GM12878 (cell line): ENCODE data around the gene RBL2. TPM values are rescaled to one million over a fixed set of nuclear protein-coding genes. Genes with fewer than 3 reads are reported as not detected.

ENCODE experiments used
- ATAC-seq: fragments of 200-7000 bp; cut with Tn5 transposase; 3 replicates; pipeline ENCODE4 v1.9.1; 2020; ENCODE audit warnings: mild to moderate bottlenecking, moderate library complexity
- BruUV-seq: library from RNA; stranded (reverse); fragments of 400-500 nt; replicated peaks from 2 replicates; lab custom pipeline; 2021; lab: Mats Ljungman, UMichigan
- CTCF ChIA-PET: fragments of 300-600 bp; sonication (Branson Sonifier 250); formaldehyde crosslinking; extraction: SDS; loops from one replicate; lab custom pipeline; 2021; ENCODE audit warnings: inconsistent platforms; lab: Yijun Ruan, JAX
- POLR2A ChIA-PET: fragments of 350-600 bp; formaldehyde crosslinking; extraction: SDS; loops from one replicate; lab custom pipeline; 2021; ENCODE audit warnings: inconsistent platforms; lab: Charles Lee
- RAD21 ChIA-PET: fragments of 300-600 bp; sonication (Branson Sonifier 250); formaldehyde crosslinking; loops from one replicate; lab custom pipeline; 2023; ENCODE audit warnings: antibody characterized with exemption; ENCODE audit not compliant: unreplicated experiment; lab: Charles Lee
- SMC1A ChIA-PET: fragments of 300-600 bp; sonication (Branson Sonifier 250); formaldehyde crosslinking; loops from one replicate; lab custom pipeline; 2023; ENCODE audit not compliant: unreplicated experiment, uncharacterized antibody; lab: Charles Lee
- DNase-seq: peaks from one replicate; pipeline ENCODE4 v3.0.0-alpha.2; 2011; ENCODE audit warnings: low read depth, low spot score
- FAIRE-seq: peaks from 3 replicates; lab custom pipeline; 2011; peaks lifted over from hg19 to GRCh38; lab: Jason Lieb, UNC
- H2AFZ ChIP-seq: 2 replicates; pipeline ENCODE4 v1.6.0; 2011; ENCODE audit warnings: low read depth, low read length, control low read depth; ENCODE audit not compliant: control insufficient read depth
- H3K27ac ChIP-seq: 2 replicates; pipeline ENCODE4 v1.5.1; 2011; ENCODE audit warnings: control low read depth; ENCODE audit not compliant: control insufficient read depth, insufficient read depth
- H3K27me3 ChIP-seq, 2 experiments: replicated peaks in 1 of 2; 2 replicates each; pipeline versions ENCODE4 v1.6.0 to v1.6.1; 2011; ENCODE audit warnings: low read length in 1 of 2; ENCODE audit not compliant: control insufficient read depth in 2 of 2, insufficient read depth in 2 of 2
- H3K36me3 ChIP-seq, 2 experiments: 2 replicates each; pipeline ENCODE4 v1.5.1; 2011; ENCODE audit warnings: low read length in 1 of 2; ENCODE audit not compliant: control insufficient read depth in 2 of 2, insufficient read depth in 2 of 2
- H3K4me1 ChIP-seq: 2 replicates; pipeline ENCODE4 v1.6.1; 2011; ENCODE audit warnings: mild to moderate bottlenecking, low read length, moderate library complexity, mixed read lengths; ENCODE audit not compliant: control insufficient read depth, insufficient read depth
- H3K4me2 ChIP-seq: 2 replicates; pipeline ENCODE4 v1.6.0; 2011; ENCODE audit warnings: control low read depth; ENCODE audit not compliant: control insufficient read depth, insufficient read depth
- H3K4me3 ChIP-seq: fragments of 200-600 bp; sonication (generic); 2 replicates; pipeline ENCODE4 v1.5.1; 2016
- H3K79me2 ChIP-seq: 2 replicates; pipeline ENCODE4 v1.6.0; 2011; ENCODE audit warnings: low read length; ENCODE audit not compliant: control insufficient read depth, insufficient read depth
- H3K9ac ChIP-seq: 2 replicates; pipeline ENCODE4 v1.8.0; 2011; ENCODE audit warnings: low read length, control low read depth, mixed read lengths; ENCODE audit not compliant: control insufficient read depth, insufficient read depth
- H3K9me3 ChIP-seq: replicated peaks from 3 replicates; pipeline ENCODE4 v1.5.1; 2011; ENCODE audit warnings: mild to moderate bottlenecking, low read length; ENCODE audit not compliant: control insufficient read depth, insufficient read depth
- H4K20me1 ChIP-seq: 2 replicates; pipeline ENCODE4 v1.6.0; 2011; ENCODE audit not compliant: control insufficient read depth, insufficient read depth
- ATF7 ChIP-seq: fragments of 450-650 bp; IDR thresholded peaks from 2 replicates; pipeline ENCODE4 v1.6.1; 2016; ENCODE audit warnings: low read depth, mild to moderate bottlenecking
- CUX1 ChIP-seq: IDR thresholded peaks from 2 replicates; pipeline ENCODE4 v1.6.1; 2012; ENCODE audit warnings: improper control_type of control experiment, low read depth, low read length; ENCODE audit not compliant: insufficient replicate concordance
- EP300 ChIP-seq, 2 experiments: fragments of 150-350 bp in 1 of 2; IDR thresholded peaks; 2 replicates each; pipeline ENCODE4 v1.6.1; 2011 to 2012; ENCODE audit warnings: low read depth in 2 of 2, low read length in 2 of 2, borderline replicate concordance in 1 of 2, improper control_type of control experiment in 1 of 2, inconsistent platforms in 1 of 2; ENCODE audit not compliant: control insufficient read depth in 1 of 2
- FOXM1 ChIP-seq: IDR thresholded peaks from 2 replicates; pipeline ENCODE4 v1.6.1; 2012; ENCODE audit warnings: low read depth, mild to moderate bottlenecking, inconsistent platforms, low read length, moderate library complexity
- HDGF ChIP-seq: fragments of 450-650 bp; IDR thresholded peaks from 2 replicates; pipeline ENCODE4 v1.6.1; 2016; ENCODE audit warnings: antibody characterized with exemption
- IRF3 ChIP-seq: fragments of 450-650 bp; IDR thresholded peaks from 2 replicates; pipeline ENCODE4 v1.6.1; 2014; ENCODE audit warnings: mild to moderate bottlenecking
- MTA2 ChIP-seq: fragments of 450-650 bp; IDR thresholded peaks from 2 replicates; pipeline ENCODE4 v1.6.1; 2016; ENCODE audit warnings: low read depth, mild to moderate bottlenecking, moderate library complexity
- MTA3 ChIP-seq: IDR thresholded peaks from 2 replicates; pipeline ENCODE4 v1.6.1; 2012; ENCODE audit warnings: low read length, inconsistent platforms, borderline replicate concordance
- MYB ChIP-seq: fragments of 150-350 bp; IDR thresholded peaks from 2 replicates; pipeline ENCODE4 v1.6.1; 2014; ENCODE audit warnings: mild to moderate bottlenecking, low read depth, low read length, borderline replicate concordance
- PAX8 ChIP-seq: fragments of 450-650 bp; IDR thresholded peaks from 2 replicates; pipeline ENCODE4 v1.6.1; 2017; ENCODE audit warnings: mild to moderate bottlenecking, moderate library complexity
- PML ChIP-seq: IDR thresholded peaks from 2 replicates; pipeline ENCODE4 v1.6.1; 2012; ENCODE audit warnings: low read length, inconsistent platforms
- POLR2A ChIP-seq: IDR thresholded peaks from 2 replicates; pipeline ENCODE4 v1.6.1; 2011; ENCODE audit warnings: low read depth, mild to moderate bottlenecking, low read length
- RCOR1 ChIP-seq: conservative IDR thresholded peaks from 2 replicates; pipeline ENCODE4 v1.6.1; 2012; ENCODE audit warnings: low read depth, low read length, improper control_type of control experiment
- TCF7 ChIP-seq: IDR thresholded peaks from 2 replicates; pipeline ENCODE4 v1.6.1; 2014; ENCODE audit warnings: antibody characterized with exemption, borderline replicate concordance
- WRNIP1 ChIP-seq: IDR thresholded peaks from 2 replicates; pipeline ENCODE4 v1.6.1; 2011; ENCODE audit warnings: low read depth, low read length, improper control_type of control experiment, borderline replicate concordance
- WGBS: methylation state at CpG from one replicate; pipeline ENCODE4 v1.1.6; 2016; ENCODE audit warnings: low lambda C conversion rate; ENCODE audit not compliant: insufficient replicate concordance, insufficient coverage; ENCODE audit errors: missing lambda C conversion rate; 5-methylcytosine and 5-hydroxymethylcytosine counted together
- in situ Hi-C: fragments of 300-500 bp; cut with MboI; formaldehyde crosslinking; loops from 9 replicates; pipeline ENCODE4 v1.14.3; 2018; ENCODE audit warnings: mixed read lengths
- intact Hi-C: fragments of 100-400 bp; cut with micrococcal nuclease; formaldehyde crosslinking; loops from one replicate; pipeline ENCODE4 v1.14.2; 2022; ENCODE audit not compliant: unreplicated experiment
- polyA plus RNA-seq, 11 experiments: library from polyadenylated mRNA; depleted of rRNA in 4 of 11; unstranded in 6 of 11; stranded (reverse) in 5 of 11; fragments of >200 nt; fragmentation: Nextera tagmentation in 4 of 11; fragmentation: Illumina TruSeq in 1 of 11; extraction: Ambion mirVana in 4 of 11; extraction: Trizol in 1 of 11; gene quantifications; 1 replicate in 1 of 11; 2 replicates in 10 of 11; pipeline versions ENCODE4 v1.2.1 to v1.2.3, GENCODE V29; 2011 to 2016; ENCODE audit warnings: inconsistent platforms in 2 of 11, missing spikeins in 2 of 11, low read depth in 1 of 11
- total RNA-seq, 4 experiments: library from RNA; depleted of rRNA in 3 of 4; stranded (reverse); fragments of >200 nt in 3 of 4; fragmentation: Illumina TruSeq in 1 of 4; extraction: Trizol in 1 of 4; gene quantifications; 2 replicates each; pipeline versions ENCODE4 v1.2.1 to v1.2.3, GENCODE V29; 2013 to 2021

Gene RBL2
- total and polyA plus RNA-seq, 10 of the 15 experiments (the other 5 are each of a cell fraction or from before 2014, with no cell fraction given), result 10.0 to 107 (median 39.0) TPM

- SMC1A ChIA-PET, result interaction anchor here (0.6 to 1.0 kb wide), 2 partner anchors 17 to 55 kb away, joined by 3 read pairs; no protein-coding TSS in a partner anchor
- Histone ChIP-seq H3K9ac (no peak overlapping the region), H3K4me2 (no peak overlapping the region), H3K27ac (no peak overlapping the region), H4K20me1 (no peaks in the 10 kb centered on the region), H3K79me2 (no peaks in the 10 kb centered on the region), H3K27me3 (no peaks in the 10 kb centered on the region), H3K9me3 (no peaks in the 10 kb centered on the region), H2AFZ (no peak overlapping the region), H3K4me3 (no peak overlapping the region), H3K36me3 (peaks cover 0 to under 1% of the 10 kb centered on the region in 2 experiments; a peak in 3 of 4 replicates), H3K4me1 (peaks cover 28% of the 10 kb centered on the region)
- BruUV-seq, result no TSS peak
- RAD21 ChIA-PET, result interaction anchor here (0.8 to 1.0 kb wide), 2 partner anchors 50 to 96 kb away, joined by 3 read pairs; no protein-coding TSS in a partner anchor
- in situ Hi-C loops (no loop called here), intact Hi-C loops (no loop called here)
- FAIRE-seq (no peak), DNase-seq (no peak), ATAC-seq (no peak)
- POLR2A ChIA-PET, result interaction anchor here (0.6 to 1.2 kb wide), 2 partner anchors 20 to 102 kb away, joined by 3 to 4 read pairs; partner anchors contain the start of gene RBL2
- 98% methylated on average over 5 of the region's 5 CpGs for WGBS
- CTCF ChIA-PET, result interaction anchor here (1.1 to 1.4 kb wide), 2 partner anchors 17 to 52 kb away, joined by 3 read pairs; no protein-coding TSS in a partner anchor
- no peak for TF ChIP-seq ATF7
- no peak for TF ChIP-seq MTA3
- TF ChIP-seq RCOR1, result no peak
- TF ChIP-seq MYB, result no peak
- TF ChIP-seq PML, result no peak
- no peak for TF ChIP-seq IRF3
- no peak for TF ChIP-seq CUX1
- TF ChIP-seq EP300 (IDR thresholded peaks at IDR 0.05; ENCODE audit: borderline replicate concordance in 1 of 2, control insufficient read depth in 1 of 2, low read depth in 2 of 2, low read length in 2 of 2), result no peak
- TF ChIP-seq TCF7, result no peak
- no peak for TF ChIP-seq WRNIP1
- TF ChIP-seq HDGF, result no peak
- no peak for TF ChIP-seq POLR2A
- no peak for TF ChIP-seq PAX8
- TF ChIP-seq FOXM1, result no peak
- no peak for TF ChIP-seq MTA2
Measured at GRCh38 chr16:53453928-53454327, 19.7 kb downstream of the RBL2 start.
